ENCODE results near the gene GPR157. TPM values are rescaled to one million over a fixed set of nuclear protein-coding genes. Genes with fewer than 3 reads are reported as not detected.

The GPR157 gene
- total and polyA plus RNA-seq, 4 donors = 3.7 to 29.3 (median 7.3) TPM

GRCh38 chr1:9061252-9061960 lies 67.5 kb downstream of the GPR157 start:
- H3K9ac ChIP-seq (ENCODE audit: insufficient read depth in 1 of 2, low read length in 2 of 2) = no peak overlapping the region
- no peak overlapping the region for H3K27ac ChIP-seq (ENCODE audit: low read depth in 1 of 2, low read length in 1 of 2)
- H3K36me3 ChIP-seq (ENCODE audit: control insufficient read depth in 4 of 4, insufficient read depth in 4 of 4, low read length in 4 of 4) = no peaks in the 10 kb centered on the region
- DNase-seq (no peak), ATAC-seq (ENCODE audit: insufficient read depth, low FRiP score) (no peak)
- H3K4me1 ChIP-seq (ENCODE audit: control insufficient read depth in 5 of 5, insufficient read depth in 5 of 5, low read length in 5 of 5) = peaks cover 0 to 13% (median 4%) of the 10 kb centered on the region in 5 donors
- H3K4me3 ChIP-seq = no peak overlapping the region
- no peaks in the 10 kb centered on the region for H3K27me3 ChIP-seq (ENCODE audit: control insufficient read depth in 3 of 3, insufficient read depth in 3 of 3, low read length in 2 of 3)
- H3K9me3 ChIP-seq (ENCODE audit: control insufficient read depth in 4 of 4, insufficient read depth in 3 of 4, low read length in 3 of 4) = no peaks in the 10 kb centered on the region
- WGBS, 2 donors = 53 to 57% methylated on average over 6 of the region's 6 CpGs
- no peak for TF ChIP-seq CTCF (IDR thresholded peaks at IDR 0.05; ENCODE audit: control extremely low read depth, extremely low read depth)

GRCh38 chr1:9059891-9060744 lies 68.8 kb downstream of the GPR157 start:
- DNase-seq (no peak), ATAC-seq (ENCODE audit: insufficient read depth, low FRiP score) (no peak)
- Histone ChIP-seq H3K9ac (ENCODE audit: insufficient read depth in 1 of 2, low read length in 2 of 2) (no peak overlapping the region), H3K36me3 (ENCODE audit: control insufficient read depth in 4 of 4, insufficient read depth in 4 of 4, low read length in 4 of 4) (no peaks in the 10 kb centered on the region), H3K27ac (ENCODE audit: low read depth in 1 of 2, low read length in 1 of 2) (no peak overlapping the region), H3K4me3 (no peak overlapping the region), H3K27me3 (ENCODE audit: control insufficient read depth in 3 of 3, insufficient read depth in 3 of 3, low read length in 2 of 3) (no peaks in the 10 kb centered on the region), H3K9me3 (ENCODE audit: control insufficient read depth in 4 of 4, insufficient read depth in 3 of 4, low read length in 3 of 4) (no peaks in the 10 kb centered on the region), H3K4me1 (ENCODE audit: control insufficient read depth in 5 of 5, insufficient read depth in 5 of 5, low read length in 5 of 5) (peaks cover 0 to 10% (median 4%) of the 10 kb centered on the region in 5 donors)
- WGBS, 2 donors = 91 to 100% methylated on average over 4 of the region's 4 CpGs
- TF ChIP-seq CTCF (IDR thresholded peaks at IDR 0.05; ENCODE audit: control extremely low read depth, extremely low read depth) = no peak

- 29 to 48% methylated on average over 2 of the region's 2 CpGs for WGBS, 2 donors
- Histone ChIP-seq H3K27me3 (ENCODE audit: control insufficient read depth in 3 of 3, insufficient read depth in 3 of 3, low read length in 2 of 3) (no peaks in the 10 kb centered on the region), H3K4me1 (ENCODE audit: control insufficient read depth in 5 of 5, insufficient read depth in 5 of 5, low read length in 5 of 5) (peaks cover 0 to 4% (median 0%) of the 10 kb centered on the region in 5 donors), H3K9me3 (ENCODE audit: control insufficient read depth in 4 of 4, insufficient read depth in 3 of 4, low read length in 3 of 4) (no peaks in the 10 kb centered on the region), H3K4me3 (no peak overlapping the region), H3K9ac (ENCODE audit: insufficient read depth in 1 of 2, low read length in 2 of 2) (no peak overlapping the region), H3K36me3 (ENCODE audit: control insufficient read depth in 4 of 4, insufficient read depth in 4 of 4, low read length in 4 of 4) (no peaks in the 10 kb centered on the region), H3K27ac (ENCODE audit: low read depth in 1 of 2, low read length in 1 of 2) (no peak overlapping the region)
- ATAC-seq (ENCODE audit: insufficient read depth, low FRiP score) = no peak
- peak; percentile 49 to 69 (median 53) for DNase-seq
- no peak for TF ChIP-seq CTCF (IDR thresholded peaks at IDR 0.05; ENCODE audit: control extremely low read depth, extremely low read depth)
These were observed 70.4 kb downstream of the GPR157 start for GRCh38 chr1:9058465-9058864.
